GM23338 (cell line): ENCODE results near the gene TRABD. TPM values are rescaled to one million over a fixed set of nuclear protein-coding genes. Genes with fewer than 3 reads are reported as not detected.
A peak's percentile ranks its signal among the peaks of the same experiment; 100 is the strongest.

ENCODE experiments used
- ATAC-seq: fragments of 200-7000 bp; cut with Tn5 transposase; 3 replicates; pipeline ENCODE4 v1.9.1; 2020
- DNase-seq: peaks from one replicate; pipeline ENCODE4 v3.0.0-alpha.2; 2015; ENCODE audit warnings: low spot score
- H2AFZ ChIP-seq: fragments of 200-600 bp; sonication (generic); 2 replicates; pipeline ENCODE4 v1.8.0; 2016; ENCODE audit warnings: antibody characterized with exemption, mild to moderate bottlenecking, moderate library complexity
- H3F3A ChIP-seq: fragments of 200-600 bp; sonication (generic); replicated peaks from 2 replicates; pipeline ENCODE4 v1.8.0; 2017; ENCODE audit warnings: antibody characterized with exemption, mixed run types, low read depth
- H3K27ac ChIP-seq: fragments of 200-600 bp; sonication (generic); 2 replicates; pipeline ENCODE4 v1.6.1; 2016; ENCODE audit warnings: low read depth
- H3K27me3 ChIP-seq: fragments of 200-600 bp; sonication (generic); 2 replicates; pipeline ENCODE4 v1.8.0; 2016; ENCODE audit warnings: mild to moderate bottlenecking, mixed run types, moderate library complexity; ENCODE audit not compliant: insufficient read depth
- H3K36me3 ChIP-seq: fragments of 200-600 bp; sonication (generic); 2 replicates; pipeline ENCODE4 v1.8.0; 2016; ENCODE audit warnings: mild to moderate bottlenecking; ENCODE audit not compliant: insufficient read depth
- H3K4me1 ChIP-seq: fragments of 200-600 bp; sonication (generic); 2 replicates; pipeline ENCODE4 v1.8.0; 2016; ENCODE audit warnings: mild to moderate bottlenecking, moderate library complexity; ENCODE audit not compliant: insufficient read depth
- H3K4me2 ChIP-seq: fragments of 200-600 bp; sonication (generic); 2 replicates; pipeline ENCODE4 v1.7.1; 2017; ENCODE audit warnings: mixed run types
- H3K4me3 ChIP-seq: fragments of 200-600 bp; sonication (generic); 2 replicates; pipeline ENCODE4 v1.6.1; 2016; ENCODE audit warnings: mixed run types
- H3K79me2 ChIP-seq: fragments of 200-600 bp; sonication (generic); replicated peaks from 2 replicates; pipeline ENCODE4 v1.8.0; 2017; ENCODE audit warnings: mild to moderate bottlenecking; ENCODE audit not compliant: insufficient read depth
- H3K9me2 ChIP-seq: fragments of 200-600 bp; sonication (generic); 2 replicates; pipeline ENCODE4 v1.8.0; 2017; ENCODE audit not compliant: insufficient read depth
- H4K20me1 ChIP-seq: fragments of 200-600 bp; sonication (generic); replicated peaks from 2 replicates; pipeline ENCODE4 v1.8.0; 2017; ENCODE audit warnings: mild to moderate bottlenecking; ENCODE audit not compliant: insufficient read depth
- H3K27ac Mint-ChIP-seq: 2 replicates; pipeline ENCODE4 v1.8.0; 2020; ENCODE audit warnings: inconsistent platforms, mild to moderate bottlenecking, moderate library complexity, mixed read lengths
- H3K27me3 Mint-ChIP-seq: 3 replicates; pipeline ENCODE4 v1.8.0; 2022; ENCODE audit warnings: low read depth, mild to moderate bottlenecking, moderate library complexity, mixed read lengths, inconsistent platforms; ENCODE audit not compliant: insufficient read depth, poor library complexity
- H3K36me3 Mint-ChIP-seq: 3 replicates; pipeline ENCODE4 v1.8.0; 2021; ENCODE audit warnings: low read depth, mild to moderate bottlenecking, inconsistent platforms, moderate library complexity, mixed read lengths
- H3K4me1 Mint-ChIP-seq: 3 replicates; pipeline ENCODE4 v1.8.0; 2020; ENCODE audit warnings: mild to moderate bottlenecking, inconsistent platforms, mixed read lengths
- H3K4me3 Mint-ChIP-seq: 3 replicates; pipeline ENCODE4 v1.8.0; 2021; ENCODE audit warnings: moderate library complexity, mild to moderate bottlenecking, inconsistent platforms, mixed read lengths
- H3K9me3 Mint-ChIP-seq: 3 replicates; pipeline ENCODE4 v1.8.0; 2020; ENCODE audit warnings: moderate library complexity, mild to moderate bottlenecking, inconsistent platforms, mixed read lengths
- CREB1 ChIP-seq: fragments of 250-450 bp; sonication (Bioruptor Pico); IDR thresholded peaks from 2 replicates; pipeline ENCODE4 v1.5.0; 2020; ENCODE audit warnings: low read depth, mild to moderate bottlenecking, moderate library complexity
- ETS1 ChIP-seq: IDR thresholded peaks from 2 replicates; pipeline ENCODE4 v1.6.1; 2016; ENCODE audit warnings: antibody characterized with exemption
- EZH2 ChIP-seq: fragments of 200-600 bp; sonication (generic); IDR thresholded peaks from one replicate; pipeline ENCODE4 v1.8.0; 2017; ENCODE audit warnings: antibody characterized with exemption, mild to moderate bottlenecking, low read depth; ENCODE audit not compliant: unreplicated experiment
- EZH2phosphoT487 ChIP-seq: fragments of 200-600 bp; sonication (generic); IDR thresholded peaks from one replicate; pipeline ENCODE4 v1.8.1; 2018; ENCODE audit warnings: antibody characterized with exemption; ENCODE audit not compliant: unreplicated experiment
- JUNB ChIP-seq: IDR thresholded peaks from one replicate; pipeline ENCODE4 v1.6.1; 2016; ENCODE audit warnings: antibody characterized with exemption; ENCODE audit not compliant: unreplicated experiment
- NANOG ChIP-seq: IDR thresholded peaks from 2 replicates; pipeline ENCODE4 v1.6.1; 2016; ENCODE audit warnings: antibody characterized with exemption, borderline replicate concordance
- POLR2AphosphoS5 ChIP-seq: IDR thresholded peaks from 2 replicates; pipeline ENCODE4 v1.6.1; 2016; ENCODE audit warnings: antibody characterized with exemption, low read depth
- STAT1 ChIP-seq: IDR thresholded peaks from one replicate; pipeline ENCODE4 v1.6.1; 2016; ENCODE audit warnings: antibody characterized with exemption; ENCODE audit not compliant: unreplicated experiment
- ZNF114 ChIP-seq: fragments of 250-450 bp; sonication (Bioruptor Pico); IDR thresholded peaks from 2 replicates; pipeline ENCODE4 v1.5.0; 2020; ENCODE audit warnings: mild to moderate bottlenecking, moderate library complexity
- ZNF331 ChIP-seq: fragments of 250-450 bp; sonication (Bioruptor Pico); IDR thresholded peaks from 2 replicates; pipeline ENCODE4 v1.5.0; 2020; ENCODE audit warnings: low read depth, mild to moderate bottlenecking, moderate library complexity
- ZNF462 ChIP-seq: fragments of 250-450 bp; sonication (Bioruptor Pico); IDR thresholded peaks from 2 replicates; pipeline ENCODE4 v1.5.0; 2020; ENCODE audit warnings: mild to moderate bottlenecking, moderate library complexity
- polyA plus RNA-seq: library from polyadenylated mRNA; unstranded; fragments of >200 nt; fragmentation: Nextera tagmentation; extraction: Ambion mirVana; gene quantifications from 2 replicates; pipeline ENCODE4 v1.2.1, GENCODE V29; 2016
- total RNA-seq: library from RNA; depleted of rRNA; stranded (reverse); fragments of >200 nt; shearing (Covaris generic); gene quantifications from 2 replicates; pipeline ENCODE4 v1.2.3, GENCODE V29; 2014
- TF ChIP-seq, protein P1 (sequence below), 2 experiments: fragments of 200-600 bp in 1 of 2; sonication (generic) in 1 of 2; conservative IDR thresholded peaks; 2 replicates each; pipeline versions ENCODE4 v1.5.1 to v1.6.1; 2016 to 2017; ENCODE audit warnings: antibody characterized with exemption in 2 of 2, low read depth in 2 of 2, mild to moderate bottlenecking in 2 of 2, moderate library complexity in 1 of 2
- TF ChIP-seq, protein P2 (sequence below): IDR thresholded peaks from one replicate; pipeline ENCODE4 v1.6.1; 2018; ENCODE audit warnings: antibody characterized with exemption; ENCODE audit not compliant: unreplicated experiment

TRABD gene
- total and polyA plus RNA-seq, 2 experiments from 2014 or later, result 44.1 to 66.1 TPM

GRCh38 chr22:50186761-50187523 is 1.2 kb downstream of the TRABD start:
- Mint-ChIP-seq H3K4me1 (peaks cover 20% of the 10 kb centered on the region), H3K9me3 (no peaks in the 10 kb centered on the region), H3K4me3 (peak overlapping the region; percentile 92), H3K27me3 (peaks cover 21% of the 10 kb centered on the region), H3K27ac (no peak overlapping the region), H3K36me3 (peaks cover 4% of the 10 kb centered on the region; the same call in 1 of the 3 replicates)
- H3K9me2 ChIP-seq, result no peaks in the 10 kb centered on the region
- H3K4me2 ChIP-seq, result peak overlapping the region; percentile 89
- peaks cover 17% of the 10 kb centered on the region for H3K4me1 ChIP-seq
- H3K36me3 ChIP-seq, result no peaks in the 10 kb centered on the region
- peak overlapping the region; percentile 73 for H3K4me3 ChIP-seq
- H3K27ac ChIP-seq, result no peak overlapping the region
- no peak overlapping the region for H2AFZ ChIP-seq
- H3F3A ChIP-seq, result 0 out of 2 replicates have a peak, but pooled peaks cover 2% of the 10 kb centered on the region
- 0 out of 2 replicates have a peak, but pooled peaks cover 10% of the 10 kb centered on the region for H3K27me3 ChIP-seq
- DNase-seq (peak; percentile 44), ATAC-seq (no peak)
- H3K79me2 ChIP-seq, result peaks cover 38% of the 10 kb centered on the region
- no peak for TF ChIP-seq NANOG
- TF ChIP-seq ZNF331 (CRISPR knock-in tag), result no peak
- TF ChIP-seq, protein P1, sequence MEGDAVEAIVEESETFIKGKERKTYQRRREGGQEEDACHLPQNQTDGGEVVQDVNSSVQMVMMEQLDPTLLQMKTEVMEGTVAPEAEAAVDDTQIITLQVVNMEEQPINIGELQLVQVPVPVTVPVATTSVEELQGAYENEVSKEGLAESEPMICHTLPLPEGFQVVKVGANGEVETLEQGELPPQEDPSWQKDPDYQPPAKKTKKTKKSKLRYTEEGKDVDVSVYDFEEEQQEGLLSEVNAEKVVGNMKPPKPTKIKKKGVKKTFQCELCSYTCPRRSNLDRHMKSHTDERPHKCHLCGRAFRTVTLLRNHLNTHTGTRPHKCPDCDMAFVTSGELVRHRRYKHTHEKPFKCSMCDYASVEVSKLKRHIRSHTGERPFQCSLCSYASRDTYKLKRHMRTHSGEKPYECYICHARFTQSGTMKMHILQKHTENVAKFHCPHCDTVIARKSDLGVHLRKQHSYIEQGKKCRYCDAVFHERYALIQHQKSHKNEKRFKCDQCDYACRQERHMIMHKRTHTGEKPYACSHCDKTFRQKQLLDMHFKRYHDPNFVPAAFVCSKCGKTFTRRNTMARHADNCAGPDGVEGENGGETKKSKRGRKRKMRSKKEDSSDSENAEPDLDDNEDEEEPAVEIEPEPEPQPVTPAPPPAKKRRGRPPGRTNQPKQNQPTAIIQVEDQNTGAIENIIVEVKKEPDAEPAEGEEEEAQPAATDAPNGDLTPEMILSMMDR (conservative IDR thresholded peaks at IDR 0.05; ENCODE audit: low read depth in 2 of 2), result no peak
- TF ChIP-seq, protein P2, sequence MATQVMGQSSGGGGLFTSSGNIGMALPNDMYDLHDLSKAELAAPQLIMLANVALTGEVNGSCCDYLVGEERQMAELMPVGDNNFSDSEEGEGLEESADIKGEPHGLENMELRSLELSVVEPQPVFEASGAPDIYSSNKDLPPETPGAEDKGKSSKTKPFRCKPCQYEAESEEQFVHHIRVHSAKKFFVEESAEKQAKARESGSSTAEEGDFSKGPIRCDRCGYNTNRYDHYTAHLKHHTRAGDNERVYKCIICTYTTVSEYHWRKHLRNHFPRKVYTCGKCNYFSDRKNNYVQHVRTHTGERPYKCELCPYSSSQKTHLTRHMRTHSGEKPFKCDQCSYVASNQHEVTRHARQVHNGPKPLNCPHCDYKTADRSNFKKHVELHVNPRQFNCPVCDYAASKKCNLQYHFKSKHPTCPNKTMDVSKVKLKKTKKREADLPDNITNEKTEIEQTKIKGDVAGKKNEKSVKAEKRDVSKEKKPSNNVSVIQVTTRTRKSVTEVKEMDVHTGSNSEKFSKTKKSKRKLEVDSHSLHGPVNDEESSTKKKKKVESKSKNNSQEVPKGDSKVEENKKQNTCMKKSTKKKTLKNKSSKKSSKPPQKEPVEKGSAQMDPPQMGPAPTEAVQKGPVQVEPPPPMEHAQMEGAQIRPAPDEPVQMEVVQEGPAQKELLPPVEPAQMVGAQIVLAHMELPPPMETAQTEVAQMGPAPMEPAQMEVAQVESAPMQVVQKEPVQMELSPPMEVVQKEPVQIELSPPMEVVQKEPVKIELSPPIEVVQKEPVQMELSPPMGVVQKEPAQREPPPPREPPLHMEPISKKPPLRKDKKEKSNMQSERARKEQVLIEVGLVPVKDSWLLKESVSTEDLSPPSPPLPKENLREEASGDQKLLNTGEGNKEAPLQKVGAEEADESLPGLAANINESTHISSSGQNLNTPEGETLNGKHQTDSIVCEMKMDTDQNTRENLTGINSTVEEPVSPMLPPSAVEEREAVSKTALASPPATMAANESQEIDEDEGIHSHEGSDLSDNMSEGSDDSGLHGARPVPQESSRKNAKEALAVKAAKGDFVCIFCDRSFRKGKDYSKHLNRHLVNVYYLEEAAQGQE, result no peak
- no peak for TF ChIP-seq EZH2
- TF ChIP-seq ETS1, result no peak
- TF ChIP-seq JUNB, result no peak
- TF ChIP-seq CREB1, result no peak
- no peak for TF ChIP-seq ZNF114 (CRISPR knock-in tag)
- no peak for TF ChIP-seq EZH2phosphoT487
- TF ChIP-seq ZNF462 (CRISPR knock-in tag), result no peak
- TF ChIP-seq STAT1, result no peak
- TF ChIP-seq POLR2AphosphoS5, result no peak
- H4K20me1 ChIP-seq, result peaks cover 16% of the 10 kb centered on the region; the same call in 1 of the 2 replicates
